Ishikawa (cell line): ENCODE results near the gene POLR1D.

Source experiments
- FOXM1 ChIP-seq: IDR thresholded peaks from 2 replicates; pipeline ENCODE4 v1.6.1; 2012; ENCODE audit warnings: low read depth, borderline replicate concordance
- NFIC ChIP-seq: IDR thresholded peaks from 2 replicates; pipeline ENCODE4 v1.6.1; 2012
- RAD21 ChIP-seq: IDR thresholded peaks from 2 replicates; pipeline ENCODE4 v1.6.1; 2012; ENCODE audit warnings: low read depth
- TCF12 ChIP-seq: IDR thresholded peaks from 2 replicates; pipeline ENCODE4 v1.6.1; 2012; ENCODE audit warnings: low read depth
- TEAD4 ChIP-seq: IDR thresholded peaks from 2 replicates; pipeline ENCODE4 v1.6.1; 2012
- YY1 ChIP-seq: IDR thresholded peaks from 2 replicates; pipeline ENCODE4 v1.6.1; 2012; ENCODE audit warnings: low read depth
- TF ChIP-seq, protein P1 (sequence below): IDR thresholded peaks from 2 replicates; pipeline ENCODE4 v1.6.1; 2012; ENCODE audit warnings: low read depth, mild to moderate bottlenecking

DNA sequence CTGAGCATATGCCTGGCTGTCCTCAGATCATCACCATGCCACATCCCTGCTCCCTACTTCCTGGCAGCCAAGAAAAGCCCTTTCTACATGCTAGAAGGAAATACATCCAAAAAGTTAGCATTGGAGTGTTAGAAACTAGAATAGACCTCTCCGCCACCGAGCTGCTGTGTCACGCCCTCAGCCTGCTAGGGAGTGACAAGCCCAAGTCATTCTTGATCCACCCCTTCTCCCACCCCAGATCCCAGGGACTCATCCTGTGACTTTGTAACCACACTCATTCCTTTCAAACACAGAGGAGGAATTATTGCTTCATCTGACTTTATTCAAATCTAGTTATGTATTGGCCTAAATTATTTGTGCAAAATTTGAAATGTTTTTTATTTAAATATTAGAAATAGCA is 45.3 kb downstream of the POLR1D start:
- TF ChIP-seq FOXM1: no peak
- no peak for TF ChIP-seq TCF12
- TF ChIP-seq NFIC: no peak
- TF ChIP-seq TEAD4: no peak
- TF ChIP-seq YY1: no peak
- TF ChIP-seq, protein P1, sequence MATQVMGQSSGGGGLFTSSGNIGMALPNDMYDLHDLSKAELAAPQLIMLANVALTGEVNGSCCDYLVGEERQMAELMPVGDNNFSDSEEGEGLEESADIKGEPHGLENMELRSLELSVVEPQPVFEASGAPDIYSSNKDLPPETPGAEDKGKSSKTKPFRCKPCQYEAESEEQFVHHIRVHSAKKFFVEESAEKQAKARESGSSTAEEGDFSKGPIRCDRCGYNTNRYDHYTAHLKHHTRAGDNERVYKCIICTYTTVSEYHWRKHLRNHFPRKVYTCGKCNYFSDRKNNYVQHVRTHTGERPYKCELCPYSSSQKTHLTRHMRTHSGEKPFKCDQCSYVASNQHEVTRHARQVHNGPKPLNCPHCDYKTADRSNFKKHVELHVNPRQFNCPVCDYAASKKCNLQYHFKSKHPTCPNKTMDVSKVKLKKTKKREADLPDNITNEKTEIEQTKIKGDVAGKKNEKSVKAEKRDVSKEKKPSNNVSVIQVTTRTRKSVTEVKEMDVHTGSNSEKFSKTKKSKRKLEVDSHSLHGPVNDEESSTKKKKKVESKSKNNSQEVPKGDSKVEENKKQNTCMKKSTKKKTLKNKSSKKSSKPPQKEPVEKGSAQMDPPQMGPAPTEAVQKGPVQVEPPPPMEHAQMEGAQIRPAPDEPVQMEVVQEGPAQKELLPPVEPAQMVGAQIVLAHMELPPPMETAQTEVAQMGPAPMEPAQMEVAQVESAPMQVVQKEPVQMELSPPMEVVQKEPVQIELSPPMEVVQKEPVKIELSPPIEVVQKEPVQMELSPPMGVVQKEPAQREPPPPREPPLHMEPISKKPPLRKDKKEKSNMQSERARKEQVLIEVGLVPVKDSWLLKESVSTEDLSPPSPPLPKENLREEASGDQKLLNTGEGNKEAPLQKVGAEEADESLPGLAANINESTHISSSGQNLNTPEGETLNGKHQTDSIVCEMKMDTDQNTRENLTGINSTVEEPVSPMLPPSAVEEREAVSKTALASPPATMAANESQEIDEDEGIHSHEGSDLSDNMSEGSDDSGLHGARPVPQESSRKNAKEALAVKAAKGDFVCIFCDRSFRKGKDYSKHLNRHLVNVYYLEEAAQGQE: no peak
- no peak for TF ChIP-seq RAD21
